ENCODE measurements around the gene RAI1.
"Not testable (repeated sequence)": the region's sequence is repeated elsewhere in the genome, so short reads cannot be mapped to it uniquely, and the experiment has no call there.

The RAI1 gene

GRCh38 chr17:17681187-17681743 is at the start of gene RAI1:
TSS of gene RAI1 (plus strand) at chr17:17681458. CDS start at chr17:17792949, 111,491 bp downstream.
- peak; percentile 69 to 70 for DNase-seq

GRCh38 chr17:17632690-17633089 is 48.6 kb upstream of the RAI1 start:
- DNase-seq, result not testable (repeated sequence)

- no peak for DNase-seq
These were observed 47.9 kb upstream of the RAI1 start for GRCh38 chr17:17633310-17633709.

GRCh38 chr17:17635126-17635525 is 46.1 kb upstream of the RAI1 start:
- DNase-seq, result no peak

GRCh38 chr17:17635537-17636271 is 45.6 kb upstream of the RAI1 start:
- not testable (repeated sequence) for DNase-seq

- DNase-seq, result no peak
These were observed 44.9 kb upstream of the RAI1 start for GRCh38 chr17:17636272-17636885.

- DNase-seq, result no peak
These were observed 42.8 kb upstream of the RAI1 start for GRCh38 chr17:17638467-17638866.

- not testable (repeated sequence) for DNase-seq
These were observed 41.5 kb upstream of the RAI1 start for GRCh38 chr17:17639661-17640270.

GRCh38 chr17:17641621-17642409 is 39.4 kb upstream of the RAI1 start:
- DNase-seq, result peak; percentile 77 to 84

GRCh38 chr17:17645148-17645547 is 36.1 kb upstream of the RAI1 start:
- DNase-seq, result not testable (repeated sequence)

- DNase-seq, result no peak
These were observed 35.3 kb upstream of the RAI1 start for GRCh38 chr17:17645961-17646360.

- no peak for DNase-seq
These were observed 33.6 kb upstream of the RAI1 start for GRCh38 chr17:17647524-17648178.

GRCh38 chr17:17648762-17649161 is 32.5 kb upstream of the RAI1 start:
- no peak for DNase-seq

GRCh38 chr17:17650959-17651358 is 30.3 kb upstream of the RAI1 start:
- DNase-seq, result no peak

GRCh38 chr17:17653343-17653742 is 27.9 kb upstream of the RAI1 start:
- no peak for DNase-seq

GRCh38 chr17:17659340-17659739 is 21.9 kb upstream of the RAI1 start:
- no peak for DNase-seq

GRCh38 chr17:17661134-17661533 is 20.1 kb upstream of the RAI1 start:
- no peak for DNase-seq

- DNase-seq, result no peak
These were observed 19.3 kb upstream of the RAI1 start for GRCh38 chr17:17661834-17662385.

GRCh38 chr17:17663160-17664063 is 17.8 kb upstream of the RAI1 start:
- DNase-seq, result peak; percentile 73 to 81

GRCh38 chr17:17664064-17664452 is 17.2 kb upstream of the RAI1 start:
- DNase-seq, result no peak

- no peak for DNase-seq
These were observed 16.0 kb upstream of the RAI1 start for GRCh38 chr17:17665255-17665654.

Data from activated CD4-positive, alpha-beta T cell treated with anti-CD3 and anti-CD28 coated beads for 4 hours (primary cell).